Gastroesophageal sphincter (tissue), 3 donors: ENCODE data around the gene FMNL3.

Experiments
- CTCF ChIP-seq, 4 experiments: fragments of 200-600 bp in 2 of 4; fragments of 450-650 bp in 2 of 4; sonication (generic) in 1 of 4; IDR thresholded peaks; one replicate each; pipeline ENCODE4 v1.5.1; 2017 to 2019; ENCODE audit warnings: antibody characterized with exemption in 4 of 4, mild to moderate bottlenecking in 2 of 4, moderate library complexity in 2 of 4
- EP300 ChIP-seq: sonication (generic); formaldehyde crosslinking; IDR thresholded peaks from one replicate; pipeline ENCODE4 v1.6.1; 2017; ENCODE audit warnings: antibody characterized with exemption, mild to moderate bottlenecking
- POLR2A ChIP-seq, 2 donors: fragments of 450-650 bp; IDR thresholded peaks; one replicate each; pipeline ENCODE4 v1.6.1; 2017; ENCODE audit warnings: antibody characterized with exemption in 2 of 2, mild to moderate bottlenecking in 2 of 2, moderate library complexity in 1 of 2

DNA sequence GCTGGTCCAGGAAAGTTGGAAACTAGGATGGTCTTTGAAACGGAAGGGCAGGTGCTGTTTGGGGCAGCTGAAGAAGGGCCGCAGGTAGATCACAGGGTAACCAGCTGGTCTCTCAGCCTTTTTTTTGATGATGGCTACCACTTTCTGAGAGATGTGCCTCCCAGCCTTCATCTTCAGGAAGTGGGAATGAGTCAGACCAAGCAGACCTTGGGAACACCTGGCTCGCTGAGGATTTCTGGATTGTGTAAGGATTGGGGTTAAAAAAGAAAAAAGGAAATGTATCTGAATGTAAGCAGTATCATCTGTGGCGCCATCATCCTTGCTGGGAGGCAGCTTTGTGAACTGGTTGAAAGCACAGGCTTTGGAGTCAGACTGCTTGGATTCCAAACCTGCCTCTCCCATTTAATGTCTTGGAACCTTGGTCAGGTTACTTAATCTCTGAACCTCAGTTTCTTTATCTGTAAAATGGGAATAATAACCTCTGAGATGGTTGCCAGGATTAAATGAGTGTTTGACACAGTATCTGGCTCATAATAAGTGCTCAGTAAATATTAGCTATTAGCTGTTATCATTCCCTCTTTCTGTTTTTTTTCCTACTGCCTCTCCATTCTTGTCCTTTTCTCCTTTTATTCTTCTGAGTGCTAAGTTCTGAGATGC, 82.2 kb downstream of the FMNL3 start:
- TF ChIP-seq EP300: no peak
- no peak for TF ChIP-seq POLR2A (IDR thresholded peaks at IDR 0.05)
- TF ChIP-seq CTCF (IDR thresholded peaks at IDR 0.05): no peak
